ENCODE data around the gene TMEM267.
A peak's percentile ranks its signal among the peaks of the same experiment; 100 is the strongest.
"Not testable (repeated sequence)": the region's sequence is repeated elsewhere in the genome, so short reads cannot be mapped to it uniquely, and the experiment has no call there.

The TMEM267 gene

DNA sequence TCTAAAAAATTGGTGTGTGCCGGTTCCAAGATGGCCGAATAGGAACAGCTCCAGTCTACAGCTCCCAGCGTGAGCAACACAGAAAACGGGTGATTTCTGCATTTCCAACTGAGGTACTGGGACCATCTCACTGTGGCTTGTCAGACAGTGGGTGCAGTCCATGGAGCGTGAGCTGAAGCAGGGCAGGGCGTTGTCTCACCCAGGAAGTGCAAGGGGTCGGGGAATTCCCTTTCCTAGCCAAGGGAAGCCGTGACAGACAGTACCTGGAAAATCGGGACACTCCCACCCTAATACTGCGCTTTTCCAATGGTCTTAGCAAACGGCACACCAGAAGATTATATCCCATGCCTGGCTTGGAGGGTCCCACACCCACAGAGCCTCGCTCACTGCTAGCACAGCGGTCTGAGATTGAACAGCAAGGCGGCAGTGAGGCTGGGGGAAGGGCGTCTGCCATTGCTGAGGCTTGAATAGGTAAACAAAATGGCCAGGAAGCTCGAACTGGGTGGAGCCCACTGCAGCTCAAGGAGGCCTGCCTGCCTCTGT lies 81.1 kb downstream of the TMEM267 start:
- DNase-seq (ENCODE audit: low spot score): not testable (repeated sequence)

DNA sequence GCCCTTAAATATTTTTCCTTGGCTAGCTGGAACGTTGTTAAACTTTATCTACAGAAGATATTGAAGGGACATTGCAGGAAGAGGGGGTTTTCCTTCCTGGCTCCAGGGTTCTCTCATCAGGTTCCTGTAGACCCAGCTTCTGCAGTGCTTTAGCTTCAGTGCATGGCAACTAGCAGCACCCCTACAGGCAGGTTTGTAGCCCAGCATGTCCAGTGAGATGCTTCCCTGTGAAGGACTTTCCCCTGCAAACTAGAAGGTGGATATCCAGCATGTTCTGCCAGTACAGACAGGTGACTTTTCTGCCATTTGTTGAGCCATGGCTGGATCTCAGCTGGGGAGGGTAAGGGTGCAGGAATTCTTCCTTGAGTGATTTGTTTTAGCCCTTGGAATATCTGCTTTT lies 81.8 kb downstream of the TMEM267 start:
- DNase-seq (ENCODE audit: low spot score): peak; percentile 12

DNA sequence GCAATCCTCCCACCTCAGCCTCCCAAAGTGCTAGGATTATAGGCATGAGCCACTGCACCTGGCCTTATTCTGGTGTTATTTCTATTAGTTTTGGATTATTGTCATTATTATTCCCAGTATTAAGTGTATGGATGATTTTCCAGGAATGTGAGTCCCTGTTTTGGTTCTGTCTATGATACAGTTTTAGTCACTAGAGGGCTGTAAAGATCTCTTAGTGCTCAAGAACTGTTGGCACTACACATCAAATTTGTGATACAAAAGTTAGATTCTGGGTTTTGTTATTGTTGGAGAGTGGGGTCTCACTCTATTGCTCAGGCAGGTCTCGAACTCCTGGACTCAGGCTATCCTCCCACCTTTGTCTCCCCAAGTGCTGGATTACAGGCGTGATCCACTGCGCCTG lies 83.6 kb downstream of the TMEM267 start:
- no peak for DNase-seq (ENCODE audit: low spot score)

DNA sequence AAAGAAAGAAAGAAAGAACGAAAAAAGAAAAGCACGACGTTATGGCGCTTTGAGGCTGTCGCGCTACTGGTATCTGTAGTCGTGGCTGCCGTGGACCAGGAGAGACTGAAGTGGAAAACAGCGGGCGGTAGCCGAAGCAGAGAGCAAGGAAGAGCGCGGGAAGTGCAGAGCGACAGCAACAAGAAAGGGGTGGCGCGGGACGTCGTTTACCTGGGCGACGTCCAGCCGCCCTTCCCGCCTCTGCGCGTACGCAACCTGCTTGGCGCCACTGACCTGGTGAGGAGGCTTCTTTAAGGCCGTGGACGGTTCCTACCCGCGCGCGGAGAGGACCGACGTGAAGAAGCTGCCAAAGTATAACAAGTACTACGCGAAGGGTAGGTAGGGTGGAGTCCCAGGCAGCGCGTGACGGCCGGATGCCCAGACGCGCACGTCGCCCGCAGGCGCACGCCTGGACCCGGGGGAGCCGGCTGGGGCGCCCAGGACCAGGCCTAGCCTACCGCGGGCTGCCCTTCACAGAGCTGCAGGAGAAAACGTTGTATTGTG lies 86.8 kb downstream of the TMEM267 start:
- DNase-seq (ENCODE audit: low spot score): no peak

All from cerebellar cortex (tissue), 1 donor.